HG03469 (cell line): ENCODE measurements around the gene ANO10.
"Not testable (repeated sequence)": the region's sequence is repeated elsewhere in the genome, so short reads cannot be mapped to it uniquely, and the experiment has no call there.

ENCODE experiments used
- ATAC-seq: cut with Tn5 transposase; IDR thresholded peaks from one replicate; pipeline ENCODE4 v1.9.1; 2021; ENCODE audit warnings: mild to moderate bottlenecking, moderate library complexity, moderate number of reproducible peaks; ENCODE audit not compliant: unreplicated experiment

Gene ANO10

DNA sequence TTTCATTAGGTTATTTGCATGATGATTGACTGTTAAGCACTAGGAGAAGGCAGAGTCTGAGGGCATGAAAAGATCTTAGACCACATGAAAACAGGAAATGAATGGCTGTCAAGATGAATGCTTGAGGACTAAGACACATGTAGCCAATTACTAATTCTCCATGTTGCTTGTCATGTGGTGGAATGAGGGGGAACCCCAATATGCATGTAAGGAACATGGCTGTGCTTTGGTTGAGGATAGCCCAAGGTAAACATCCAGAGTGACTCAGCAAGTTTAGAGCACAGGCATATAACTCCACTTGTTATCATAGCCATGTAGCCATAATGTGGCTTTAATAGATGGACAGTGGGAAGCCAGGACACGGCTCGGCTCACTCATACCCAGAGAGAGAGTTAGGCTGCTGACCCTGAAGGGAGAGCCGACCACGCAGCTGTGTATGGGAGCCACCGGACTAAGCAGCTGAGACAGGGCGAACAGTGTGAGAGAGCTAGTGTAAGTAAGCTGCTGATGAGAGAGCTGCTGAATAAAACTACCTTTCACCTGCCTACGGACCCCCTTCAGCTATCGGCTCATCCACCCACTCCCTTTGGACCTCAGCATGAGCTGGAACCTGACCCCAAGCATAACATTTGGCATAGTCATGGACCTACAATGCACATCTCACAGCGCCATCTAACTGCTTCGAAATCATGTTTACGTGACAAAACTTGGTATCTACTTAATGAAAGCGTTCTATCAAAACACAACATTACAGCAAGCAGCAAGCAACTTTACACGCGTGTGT lies 37.6 kb downstream of the ANO10 start:
- no peak for ATAC-seq

DNA sequence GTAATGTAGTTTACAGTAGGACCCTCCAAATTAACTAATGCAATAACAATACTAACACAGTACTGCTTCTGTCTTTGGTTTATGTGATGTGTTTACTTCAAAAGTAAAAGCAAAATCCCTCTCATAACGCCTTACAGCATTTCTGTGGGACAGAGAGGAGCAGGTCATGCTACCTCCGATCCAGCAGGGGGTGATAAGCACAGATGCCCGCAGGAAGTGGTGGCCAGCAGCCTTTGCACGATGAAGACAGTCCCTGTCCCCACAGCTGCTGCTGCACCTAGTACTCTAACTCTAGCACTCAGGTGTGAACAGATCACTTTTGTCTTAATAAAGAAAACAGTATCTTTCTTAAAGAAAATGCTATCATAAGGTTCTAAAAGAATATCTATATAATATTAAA lies 38.3 kb downstream of the ANO10 start:
- ATAC-seq = no peak

DNA sequence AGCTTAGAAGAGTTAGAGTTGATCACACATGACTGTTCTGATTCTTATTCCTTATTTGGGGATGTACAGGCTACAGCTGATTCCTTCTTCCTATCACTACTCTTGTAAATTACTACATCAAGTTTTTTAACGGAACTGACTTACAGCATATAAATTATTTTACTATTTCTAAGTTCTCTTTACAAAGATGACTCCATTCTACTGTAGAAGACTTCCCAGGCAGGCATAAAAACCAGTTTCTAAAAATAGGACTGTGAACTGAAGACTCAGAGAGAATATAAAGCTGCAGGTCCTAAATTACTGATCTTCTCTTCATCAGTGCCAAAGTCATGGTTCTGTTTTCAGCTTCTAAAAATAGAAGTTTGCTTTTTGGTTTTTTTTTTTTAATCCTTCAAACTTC lies 38.9 kb downstream of the ANO10 start:
- no peak for ATAC-seq

DNA sequence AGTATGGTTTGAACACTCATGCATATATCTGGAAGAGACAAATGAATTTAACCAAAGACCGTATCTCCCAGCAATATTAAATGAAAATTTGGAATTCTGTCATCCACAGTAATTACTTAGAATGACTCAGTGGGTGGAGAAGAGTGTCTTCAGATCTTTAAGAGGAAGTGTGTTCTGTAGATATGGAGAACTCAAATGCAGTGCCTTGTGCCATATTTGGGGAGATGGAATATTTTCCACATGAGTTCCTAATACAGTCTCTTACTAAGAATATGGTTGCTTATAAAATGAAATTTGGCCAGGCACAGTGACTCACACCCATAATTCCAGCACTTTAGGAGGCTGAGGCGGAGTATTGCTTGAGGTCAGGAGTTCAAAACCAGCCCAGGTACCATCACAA lies 40.5 kb downstream of the ANO10 start:
- no peak for ATAC-seq

DNA sequence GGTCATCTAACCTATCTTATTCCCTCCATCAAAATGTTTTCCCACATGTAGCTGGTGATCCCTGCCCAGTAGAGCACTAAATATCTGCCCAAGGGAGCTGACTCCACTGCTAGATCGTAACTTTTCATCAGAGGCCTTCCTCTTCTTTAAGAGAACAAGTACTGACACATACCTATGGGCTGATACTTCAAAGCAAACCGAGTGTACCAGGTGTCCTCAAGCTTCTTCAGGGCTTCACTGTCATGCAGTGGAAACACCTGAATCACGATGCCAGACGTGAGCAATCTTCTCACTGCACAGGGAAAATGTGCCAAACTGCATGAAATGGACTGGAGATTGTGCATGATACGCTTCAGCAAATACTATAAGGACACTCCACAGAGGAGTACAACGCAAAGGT lies 41.6 kb downstream of the ANO10 start:
- ATAC-seq = no peak

DNA sequence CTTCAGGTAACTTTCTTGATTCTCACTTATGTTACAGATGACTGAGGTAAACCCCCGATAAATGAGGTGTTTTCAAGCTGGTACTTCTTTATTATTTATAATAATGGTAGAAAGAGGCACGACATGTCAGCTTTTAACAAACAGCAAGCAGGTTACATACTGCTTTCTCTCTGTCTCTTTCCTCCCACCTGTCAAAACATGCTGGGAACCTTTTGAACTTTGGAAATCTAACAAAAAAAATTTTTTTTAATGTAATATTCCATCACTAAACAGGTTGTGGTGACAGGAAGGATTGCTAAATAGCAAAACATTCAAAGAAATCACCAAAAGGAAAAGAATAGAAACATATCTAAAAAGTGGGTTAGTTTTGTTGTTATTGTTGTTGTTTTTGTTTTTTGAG lies 48.2 kb downstream of the ANO10 start:
- ATAC-seq = no peak

DNA sequence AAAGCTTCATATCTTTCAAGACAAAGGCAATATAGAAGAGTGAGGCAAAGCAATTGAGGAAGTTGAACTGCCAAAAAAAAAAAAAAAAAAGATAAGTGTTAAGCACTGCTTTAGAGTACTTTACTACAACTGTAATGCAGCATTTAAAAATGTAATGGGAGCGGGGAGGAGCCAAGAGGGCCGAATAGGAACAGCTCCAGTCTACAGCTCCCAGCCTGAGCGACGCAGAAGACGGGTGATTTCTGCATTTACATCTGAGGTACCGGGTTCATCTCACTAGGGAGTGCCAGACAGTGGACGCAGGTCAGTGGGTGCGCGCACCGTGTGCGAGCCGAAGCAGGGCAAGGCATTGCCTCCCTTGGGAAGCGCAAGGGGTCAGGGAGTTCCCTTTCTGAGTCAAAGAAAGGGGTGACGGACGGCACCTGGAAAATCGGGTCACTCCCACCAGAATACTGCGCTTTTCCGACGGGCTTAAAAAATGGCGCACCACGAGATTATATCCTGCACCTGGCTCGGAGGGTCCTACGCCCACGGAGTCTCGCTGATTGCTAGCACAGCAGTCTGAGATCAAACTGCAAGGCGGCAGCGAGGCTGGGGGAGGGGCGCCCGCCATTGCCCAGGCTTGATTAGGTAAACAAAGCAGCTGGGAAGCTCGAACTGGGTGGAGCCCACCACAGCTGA lies 56.0 kb downstream of the ANO10 start:
- not testable (repeated sequence) for ATAC-seq

DNA sequence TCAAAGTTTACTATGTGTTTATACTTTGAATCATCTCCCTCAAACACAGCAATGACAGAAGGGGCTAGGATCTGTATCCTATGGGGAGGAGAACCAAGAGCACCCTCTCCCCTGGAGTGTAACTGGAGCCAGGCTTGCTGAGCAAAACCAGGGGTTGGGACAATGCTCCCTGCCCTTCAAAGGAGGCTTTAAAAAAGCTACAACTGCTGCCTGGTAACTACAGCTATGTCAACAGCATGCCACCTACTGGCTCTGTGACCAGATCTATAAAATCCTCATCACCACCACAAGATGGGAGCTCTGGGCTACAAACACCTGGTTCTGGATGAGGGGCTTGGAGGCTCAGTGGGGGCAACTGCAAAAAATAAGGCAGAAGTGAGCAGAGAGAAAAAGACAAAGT lies 61.9 kb downstream of the ANO10 start:
- ATAC-seq = no peak

DNA sequence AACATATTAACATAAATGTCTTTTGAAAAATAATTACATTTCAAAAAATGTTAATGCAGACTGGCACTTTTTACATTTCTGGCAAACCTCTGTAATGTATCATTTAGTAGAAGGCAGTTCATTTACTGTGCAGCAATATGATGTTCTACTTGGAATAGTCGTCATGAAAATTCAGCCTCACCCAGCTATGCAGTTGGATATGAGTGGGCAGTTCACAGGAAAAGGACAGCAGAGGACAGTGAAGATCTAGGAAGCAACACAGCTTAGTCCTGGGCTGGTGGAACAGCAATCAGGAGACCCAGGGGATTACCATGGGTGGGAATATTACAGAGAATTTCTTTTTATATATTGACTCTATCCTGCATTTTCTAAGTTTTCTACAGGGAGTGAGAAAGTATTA lies 63.6 kb downstream of the ANO10 start:
- ATAC-seq = no peak

DNA sequence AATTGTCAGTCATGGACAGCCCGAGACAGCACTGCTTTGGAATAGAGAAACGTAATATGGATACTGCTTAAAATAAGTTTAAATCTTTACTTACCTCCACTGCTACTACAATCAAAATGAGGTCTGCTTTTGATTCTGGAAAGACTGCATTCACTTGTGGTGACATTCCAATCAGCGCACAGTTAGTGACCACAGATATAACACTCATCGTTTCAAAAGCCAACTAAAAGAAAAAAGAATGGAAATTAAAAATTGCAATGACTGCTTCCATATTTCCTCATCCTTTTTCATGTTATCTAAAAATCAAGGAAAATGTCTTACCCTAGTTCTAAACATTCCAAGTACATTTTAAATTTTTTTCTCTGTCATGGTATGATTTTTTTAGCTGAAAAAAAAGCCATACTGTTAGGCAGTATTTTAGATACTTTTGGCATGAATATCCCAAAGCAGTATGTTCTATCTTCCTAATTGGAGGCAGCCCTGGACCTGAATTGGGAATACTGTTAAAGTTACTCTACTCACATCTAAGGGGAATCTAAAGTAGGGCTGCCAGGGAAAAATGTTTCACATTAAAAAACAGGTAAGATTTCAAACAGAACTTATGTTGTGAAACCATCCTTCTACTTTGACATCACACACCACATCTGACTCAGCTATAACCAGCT lies 72.1 kb downstream of the ANO10 start:
- ATAC-seq = no peak

DNA sequence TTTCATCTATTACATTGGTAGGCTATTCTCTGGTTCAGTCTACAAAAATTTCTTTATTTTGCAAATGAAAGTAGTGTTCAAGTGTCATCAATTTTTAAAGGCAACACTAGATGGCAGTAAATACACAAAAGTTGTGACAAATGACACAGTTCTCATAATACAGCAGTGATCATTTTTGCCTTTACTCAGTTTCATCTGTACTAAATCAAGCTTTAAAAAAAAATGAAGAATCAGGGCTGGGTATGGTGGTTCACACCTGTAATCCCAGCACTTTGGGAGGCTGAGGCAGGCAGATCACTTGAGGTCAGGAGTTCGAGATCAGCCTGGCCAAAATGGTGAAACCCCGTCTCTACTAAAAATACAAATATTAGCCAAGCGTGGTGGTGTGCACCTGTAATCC lies 77.5 kb downstream of the ANO10 start:
- ATAC-seq = not testable (repeated sequence)

DNA sequence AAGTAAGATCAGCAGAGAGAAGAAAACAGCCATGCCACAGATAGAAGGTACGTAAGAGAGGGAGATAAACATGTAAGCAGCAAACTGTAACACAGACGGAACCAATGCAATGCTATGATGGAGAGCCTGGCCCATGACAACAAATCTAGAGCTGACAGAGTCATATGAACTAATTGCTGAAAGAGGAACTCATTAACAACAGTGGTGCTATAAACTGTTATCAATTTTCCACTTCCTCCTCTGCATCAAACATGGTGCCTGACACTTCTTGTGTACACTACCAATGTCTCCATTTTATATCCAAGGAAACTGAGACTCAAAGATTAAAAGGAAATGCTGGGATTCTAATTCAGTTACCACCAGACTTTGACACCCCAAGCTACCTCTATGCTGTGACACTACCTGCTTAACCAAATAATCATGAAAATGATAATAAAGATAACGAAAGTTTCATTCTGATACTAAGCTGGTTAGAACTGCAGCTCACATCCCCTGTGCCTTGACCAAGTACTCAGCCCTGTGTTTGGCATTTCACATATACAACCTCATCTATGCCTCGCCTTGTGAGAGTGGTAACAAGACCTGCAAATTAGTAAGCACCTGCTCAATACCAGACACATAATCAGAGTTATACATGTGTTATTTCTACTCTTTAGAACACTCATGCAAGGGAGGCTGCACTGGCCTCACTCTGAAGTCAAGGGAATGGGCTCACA lies 79.3 kb downstream of the ANO10 start:
- ATAC-seq = no peak

DNA sequence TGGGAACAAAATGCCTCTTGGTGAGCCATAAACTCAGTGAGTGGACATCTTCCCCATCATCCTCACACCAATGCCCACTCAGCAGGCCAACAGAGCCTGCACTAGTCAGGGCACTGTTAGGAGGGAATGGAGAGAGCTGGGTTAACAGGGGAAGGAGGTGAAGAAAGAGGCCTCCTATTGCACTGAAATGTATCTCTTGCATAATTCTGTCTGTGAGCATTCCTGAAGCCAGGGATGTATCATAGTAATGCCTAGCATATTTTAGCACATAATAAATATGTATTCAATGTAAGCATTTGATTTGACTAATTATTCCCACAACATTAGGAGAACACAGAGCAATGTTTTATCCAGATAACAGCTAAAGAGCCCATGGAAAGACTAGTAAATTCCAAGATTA lies 81.2 kb downstream of the ANO10 start:
- no peak for ATAC-seq

DNA sequence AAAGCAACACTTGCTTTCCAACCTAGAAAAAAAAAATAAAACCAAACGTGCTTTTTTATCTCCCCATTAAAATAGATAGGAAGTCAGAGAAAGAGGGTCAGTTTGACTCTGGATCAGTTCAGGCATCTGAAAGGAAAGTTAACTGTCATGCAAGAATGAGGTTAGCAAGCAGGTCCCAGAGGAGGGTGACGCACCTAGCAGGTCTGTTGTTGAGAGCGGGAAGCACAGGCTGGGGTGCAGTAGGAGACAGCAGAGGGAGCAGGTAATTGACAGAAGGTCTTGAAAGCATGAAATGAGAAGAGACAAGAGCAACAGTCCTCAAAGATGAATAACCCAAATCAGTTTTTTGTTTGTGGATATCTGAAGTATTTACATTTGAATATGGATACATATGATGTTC lies 82.5 kb downstream of the ANO10 start:
- no peak for ATAC-seq

DNA sequence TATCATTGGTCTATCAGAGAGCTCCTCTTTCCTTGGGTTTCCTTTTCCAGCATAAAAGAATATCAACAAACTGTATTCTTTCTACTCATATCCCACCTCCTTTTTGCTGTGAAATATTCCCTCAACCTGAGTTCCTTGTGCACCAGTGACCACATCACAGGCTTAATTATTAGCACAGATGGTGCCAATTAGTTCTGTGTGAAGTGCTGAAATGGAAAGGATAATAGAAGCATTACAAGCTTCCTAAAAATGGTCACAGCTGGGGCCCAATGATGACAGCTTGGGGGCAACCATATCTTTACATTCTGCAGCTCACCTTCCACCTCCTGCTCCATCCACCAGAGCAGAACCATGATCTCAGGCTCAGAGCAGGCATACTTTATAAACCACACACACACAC lies 84.6 kb downstream of the ANO10 start:
- no peak for ATAC-seq

DNA sequence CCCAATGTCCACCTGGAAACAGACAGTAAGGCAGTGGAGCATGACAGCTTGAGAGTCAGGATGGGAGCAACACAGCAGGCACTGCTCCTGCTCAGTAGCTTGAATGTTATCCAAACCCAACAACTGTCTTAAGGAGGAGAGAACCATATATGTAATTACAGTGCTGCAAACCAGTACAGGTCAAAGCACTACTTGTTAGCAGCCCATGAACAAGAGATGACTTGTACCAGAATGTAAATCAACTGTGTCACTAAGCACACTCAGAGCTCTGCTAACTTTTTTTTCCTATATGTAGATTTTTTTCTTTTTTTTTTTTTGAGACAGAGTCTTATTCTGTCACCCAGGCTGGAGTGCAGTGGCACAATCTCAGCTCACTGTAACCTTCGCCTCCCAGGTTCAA lies 87.1 kb downstream of the ANO10 start:
- no peak for ATAC-seq

DNA sequence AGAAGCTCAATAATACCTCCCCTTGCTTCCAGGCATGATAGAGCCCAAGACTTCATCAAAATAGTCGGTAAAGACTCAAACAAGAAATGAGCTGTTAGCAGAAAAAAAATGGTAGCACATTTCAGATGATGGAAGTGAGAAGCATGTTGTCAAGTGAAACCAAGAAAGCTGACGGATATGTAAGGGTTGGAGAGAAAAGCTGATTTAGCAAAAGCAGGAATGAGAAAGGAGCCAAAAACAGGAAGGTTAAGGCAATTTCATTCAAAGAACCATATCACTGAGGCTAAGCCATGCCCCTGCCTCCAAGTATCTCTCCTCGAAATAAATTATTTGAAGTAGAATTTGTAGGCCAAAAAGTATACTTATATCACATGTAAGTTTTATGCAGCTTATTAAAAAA lies 88.8 kb downstream of the ANO10 start:
- ATAC-seq = no peak

DNA sequence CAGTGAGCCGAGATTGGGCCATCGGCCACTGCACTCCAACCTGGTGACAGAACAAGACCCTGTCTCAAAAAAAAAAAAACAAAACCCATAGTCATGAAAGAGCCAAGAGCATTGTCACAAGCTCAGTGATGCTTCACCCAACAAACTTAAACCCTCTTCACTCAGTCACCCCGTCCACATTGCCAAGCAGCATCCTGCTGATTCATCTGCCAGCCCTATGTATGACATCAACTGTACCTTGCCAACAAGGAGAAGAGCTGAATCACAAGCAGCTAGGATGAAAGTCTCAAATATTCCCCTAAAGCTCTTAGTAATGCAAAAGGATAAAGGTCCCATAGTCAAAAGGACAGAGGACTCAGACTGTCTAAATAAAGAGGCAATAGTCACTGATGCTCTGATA lies 90.0 kb downstream of the ANO10 start:
- ATAC-seq = no peak

DNA sequence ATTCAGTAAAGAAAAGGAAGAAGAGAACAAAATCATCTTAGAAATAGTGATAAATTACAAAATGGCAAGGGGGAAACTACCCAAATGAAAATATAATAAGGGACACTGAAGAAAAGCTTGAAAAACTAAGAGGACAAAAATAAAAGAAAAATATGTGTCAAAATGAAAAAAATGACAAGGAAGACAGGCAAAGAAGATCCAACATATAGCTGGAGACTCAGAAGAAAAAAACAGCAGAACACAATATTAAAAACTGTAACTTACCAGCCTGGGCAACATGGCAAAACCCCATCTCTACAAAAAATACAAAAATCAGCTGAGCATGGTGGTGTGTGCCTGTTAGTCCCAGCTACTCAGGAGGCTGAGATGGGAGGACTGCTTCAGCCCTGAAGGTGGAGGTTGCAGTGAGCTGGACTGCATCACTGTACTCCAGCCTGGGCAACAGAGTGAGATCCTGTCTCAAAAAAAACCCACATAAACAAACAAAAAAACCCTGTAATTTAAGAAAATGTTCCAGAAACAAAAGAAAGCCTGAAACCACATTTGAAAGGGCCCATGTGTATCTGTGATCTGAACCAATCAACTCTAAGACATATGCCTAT lies 93.2 kb downstream of the ANO10 start:
- no peak for ATAC-seq

DNA sequence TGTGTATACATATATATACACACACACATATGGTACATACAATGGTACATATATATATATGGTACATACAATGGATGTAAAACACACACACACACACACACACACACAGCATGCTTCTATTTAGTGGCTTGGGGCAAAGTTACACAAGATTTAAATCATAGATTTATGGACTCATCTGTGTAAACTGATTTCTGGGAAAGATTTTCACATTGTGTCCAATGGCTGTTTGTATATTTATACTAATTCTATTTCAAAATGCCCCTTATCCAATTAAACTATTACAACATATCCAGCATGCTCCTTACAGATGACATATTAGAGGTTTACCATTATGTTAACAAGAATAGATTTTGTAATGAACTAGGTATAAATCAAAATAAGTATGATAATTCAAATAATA lies 94.9 kb downstream of the ANO10 start:
- ATAC-seq = no peak

DNA sequence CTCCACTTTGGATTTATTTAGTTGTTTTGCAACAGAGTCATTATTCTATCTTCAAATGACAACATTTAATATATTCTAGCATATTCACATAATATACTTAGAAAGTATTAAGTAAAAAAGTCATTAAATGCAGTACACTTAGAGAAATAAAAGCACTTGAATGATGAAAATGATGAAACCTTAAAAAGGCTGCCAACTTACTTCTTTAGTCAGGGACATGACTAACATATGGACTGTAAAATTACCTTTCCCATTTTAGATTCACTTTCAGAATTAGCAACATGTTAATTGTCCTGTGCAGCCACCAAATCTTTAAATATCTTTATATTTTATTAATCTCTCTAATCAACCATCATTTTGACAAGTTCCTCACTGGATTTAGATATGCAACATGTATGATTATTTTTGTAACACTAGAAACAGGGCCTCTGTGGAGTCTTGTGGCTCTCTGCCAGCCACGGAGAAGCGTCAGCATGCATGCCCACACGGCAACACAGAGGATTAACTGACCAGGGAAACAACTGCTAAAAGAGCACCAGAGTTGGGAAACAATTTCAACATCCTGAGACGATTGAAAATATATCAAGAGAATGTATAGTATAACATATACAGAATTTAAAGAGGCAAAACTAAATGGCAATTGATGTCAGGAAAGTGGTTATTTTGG lies 95.7 kb downstream of the ANO10 start:
- ATAC-seq = no peak
